ENCODE data around the gene KRT6B.
"Not testable (repeated sequence)": the region's sequence is repeated elsewhere in the genome, so short reads cannot be mapped to it uniquely, and the experiment has no call there.

The KRT6B gene

GRCh38 chr12:52415870-52416750 is 35.8 kb downstream of the KRT6B start:
- in situ Hi-C loops (cut with MboI; ENCODE audit: low sequenced_read_pairs): no loop called here

- in situ Hi-C loops (cut with MboI; ENCODE audit: low sequenced_read_pairs): no loop called here
These were observed 37.0 kb downstream of the KRT6B start for GRCh38 chr12:52414936-52415335.

GRCh38 chr12:52413782-52414345 is 38.1 kb downstream of the KRT6B start:
- in situ Hi-C loops (cut with MboI; ENCODE audit: low sequenced_read_pairs): no loop called here

- in situ Hi-C loops (cut with MboI; ENCODE audit: low sequenced_read_pairs): no loop called here
These were observed 38.7 kb downstream of the KRT6B start for GRCh38 chr12:52413202-52413601.

GRCh38 chr12:52411815-52412214 is 40.1 kb downstream of the KRT6B start:
- in situ Hi-C loops (cut with MboI; ENCODE audit: low sequenced_read_pairs): no loop called here

GRCh38 chr12:52410589-52411248 is 41.2 kb downstream of the KRT6B start:
- in situ Hi-C loops (cut with MboI; ENCODE audit: low sequenced_read_pairs): not testable (repeated sequence)

GRCh38 chr12:52407918-52408317 is 44.0 kb downstream of the KRT6B start:
- in situ Hi-C loops (cut with MboI; ENCODE audit: low sequenced_read_pairs): no loop called here

GRCh38 chr12:52405922-52406385 is 46.0 kb downstream of the KRT6B start, which contains the start of gene KRT82:
Gene KRT82, minus strand, starts transcription at chr12:52406335. Its CDS starts 58 bp downstream, at chr12:52406277.
- in situ Hi-C loops (cut with MboI; ENCODE audit: low sequenced_read_pairs): no loop called here

- in situ Hi-C loops (cut with MboI; ENCODE audit: low sequenced_read_pairs): no loop called here
These were observed 47.0 kb downstream of the KRT6B start for GRCh38 chr12:52404951-52405350.

GRCh38 chr12:52403561-52403960 is 48.4 kb downstream of the KRT6B start:
- in situ Hi-C loops (cut with MboI; ENCODE audit: low sequenced_read_pairs): no loop called here

- in situ Hi-C loops (cut with MboI; ENCODE audit: low sequenced_read_pairs): no loop called here
These were observed 48.9 kb downstream of the KRT6B start for GRCh38 chr12:52402873-52403540.

GRCh38 chr12:52402377-52402776 is 49.6 kb downstream of the KRT6B start:
- in situ Hi-C loops (cut with MboI; ENCODE audit: low sequenced_read_pairs): no loop called here

GRCh38 chr12:52401926-52402325 is 50.0 kb downstream of the KRT6B start:
- in situ Hi-C loops (cut with MboI; ENCODE audit: low sequenced_read_pairs): no loop called here

GRCh38 chr12:52401526-52401925 is 50.4 kb downstream of the KRT6B start:
- in situ Hi-C loops (cut with MboI; ENCODE audit: low sequenced_read_pairs): no loop called here

GRCh38 chr12:52400906-52401305 is 51.0 kb downstream of the KRT6B start:
- in situ Hi-C loops (cut with MboI; ENCODE audit: low sequenced_read_pairs): no loop called here

GRCh38 chr12:52399756-52400155 is 52.2 kb downstream of the KRT6B start:
- in situ Hi-C loops (cut with MboI; ENCODE audit: low sequenced_read_pairs): loop anchor here (25.0 kb wide), 2 partner anchors 463 to 588 kb away; no protein-coding TSS in a partner anchor

- in situ Hi-C loops (cut with MboI; ENCODE audit: low sequenced_read_pairs): loop anchor here (25.0 kb wide), 2 partner anchors 464 to 589 kb away; no protein-coding TSS in a partner anchor
These were observed 53.8 kb downstream of the KRT6B start for GRCh38 chr12:52398176-52398575.

- in situ Hi-C loops (cut with MboI; ENCODE audit: low sequenced_read_pairs): loop anchor here (25.0 kb wide), 2 partner anchors 466 to 591 kb away; no protein-coding TSS in a partner anchor
These were observed 55.3 kb downstream of the KRT6B start for GRCh38 chr12:52396656-52397055.

All from HL-60/S4 treated with retinoic acid at 250 ng/mL for 4 days and 3 days (cell line).